Stimulated activated CD8-positive, alpha-beta memory T cell treated with anti-CD3 and anti-CD28 coated beads, Interleukin-15, amount 100 ng/mL, for 24 hours (primary cell): ENCODE data around the gene TMA7B.

Experiments
- DNase-seq: peaks from one replicate; pipeline ENCODE4 v3.0.0-alpha.2; 2020; ENCODE audit warnings: low read depth

The TMA7B gene

DNA sequence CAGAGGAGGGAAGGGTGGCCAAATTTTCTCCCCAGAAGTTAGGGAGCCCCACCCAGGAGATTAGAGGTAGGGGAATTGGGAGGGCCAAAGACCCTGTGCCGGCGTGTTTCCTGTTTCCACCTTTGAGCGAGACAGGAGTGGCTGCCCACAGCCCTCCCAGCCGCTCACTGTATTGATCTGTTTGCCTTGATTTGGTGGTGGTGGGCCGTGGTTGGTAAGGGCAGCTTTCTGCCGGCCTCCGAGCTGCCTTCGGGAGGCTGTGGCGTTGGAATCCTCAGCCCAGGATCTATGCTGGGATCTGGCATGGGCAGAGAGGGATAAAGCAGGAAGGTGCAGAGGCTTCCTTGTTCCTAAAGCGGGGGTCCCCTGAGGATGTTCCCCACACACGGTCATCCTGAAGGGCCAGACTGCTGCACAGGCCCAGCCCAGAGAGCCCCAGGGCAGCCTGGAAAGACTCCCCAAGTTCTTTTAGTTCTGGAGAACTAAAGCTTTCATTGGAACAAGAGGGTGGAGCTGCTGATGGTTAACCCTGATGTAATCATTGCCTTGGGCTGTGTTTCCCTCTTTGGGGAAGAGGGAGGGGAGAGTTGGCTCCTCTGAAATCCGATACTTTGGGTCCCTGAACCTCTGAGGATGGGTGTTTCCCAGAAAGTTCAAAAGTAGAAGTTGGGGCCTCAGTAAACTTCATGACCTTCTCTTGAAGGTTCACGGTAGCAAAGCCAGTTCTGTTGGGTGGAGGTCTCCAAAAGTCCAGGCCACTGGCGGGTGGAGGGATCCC, 41.8 kb downstream of the TMA7B start:
- no peak for DNase-seq

DNA sequence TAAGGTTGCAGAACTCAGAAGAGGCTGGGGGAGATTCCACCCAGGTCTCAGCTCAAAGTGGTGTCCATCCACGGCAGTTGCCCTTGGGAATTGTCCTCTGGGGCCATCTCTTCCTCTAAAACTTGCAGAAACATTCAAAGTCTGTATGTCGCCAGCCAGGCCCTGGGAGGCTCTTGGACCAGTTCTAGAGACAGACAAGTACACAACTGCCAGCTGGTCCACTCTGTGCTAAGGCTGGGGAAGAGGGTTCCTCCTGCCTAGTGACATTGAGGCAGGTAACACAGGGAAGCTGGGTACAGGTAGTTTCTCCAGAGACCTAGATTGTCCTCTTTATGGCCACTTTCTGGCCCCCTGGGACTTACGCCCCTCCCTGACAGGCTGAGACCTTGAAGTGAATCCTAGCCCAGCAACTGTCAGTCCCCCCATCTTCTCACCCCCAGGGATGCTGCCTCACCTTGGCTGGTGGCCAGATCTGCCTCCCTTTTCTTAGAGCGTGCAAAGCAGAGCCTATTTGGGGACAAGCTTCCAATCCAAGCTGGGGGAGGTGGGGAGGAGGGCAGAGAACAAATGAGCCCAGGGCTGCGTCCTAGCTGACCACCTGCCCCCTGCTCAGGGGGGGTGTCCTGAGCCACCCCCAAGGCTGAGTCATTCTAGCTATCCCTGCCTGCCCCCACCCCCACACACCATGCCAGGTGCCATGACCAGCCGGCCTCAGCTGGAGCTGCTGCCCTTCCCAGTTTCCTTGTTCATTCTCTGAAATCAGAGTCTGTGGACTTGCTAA, 42.9 kb downstream of the TMA7B start:
- DNase-seq, result no peak

DNA sequence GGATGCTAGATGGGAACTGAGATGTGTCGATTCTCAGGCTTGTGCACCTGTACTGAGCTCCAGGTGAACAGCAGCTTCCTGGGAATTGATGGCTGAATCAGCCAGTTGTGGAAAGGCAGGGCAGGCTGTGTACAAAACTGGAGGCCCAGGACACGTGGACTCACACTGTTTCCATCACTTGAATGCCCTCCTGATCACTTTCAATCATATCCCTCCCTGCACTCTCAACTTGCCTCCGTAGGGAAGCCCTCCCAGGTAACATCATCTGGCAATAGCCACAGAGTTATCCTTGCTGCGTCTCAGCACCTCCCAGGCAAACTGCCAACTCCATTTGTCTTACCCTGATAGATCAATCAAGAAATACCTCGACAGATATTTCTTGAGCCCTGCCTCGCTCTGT, 44.6 kb downstream of the TMA7B start:
- no peak for DNase-seq

- no peak for DNase-seq
Observed at GRCh38 chr22:40006641-40007040, 46.4 kb downstream of the TMA7B start.

DNA sequence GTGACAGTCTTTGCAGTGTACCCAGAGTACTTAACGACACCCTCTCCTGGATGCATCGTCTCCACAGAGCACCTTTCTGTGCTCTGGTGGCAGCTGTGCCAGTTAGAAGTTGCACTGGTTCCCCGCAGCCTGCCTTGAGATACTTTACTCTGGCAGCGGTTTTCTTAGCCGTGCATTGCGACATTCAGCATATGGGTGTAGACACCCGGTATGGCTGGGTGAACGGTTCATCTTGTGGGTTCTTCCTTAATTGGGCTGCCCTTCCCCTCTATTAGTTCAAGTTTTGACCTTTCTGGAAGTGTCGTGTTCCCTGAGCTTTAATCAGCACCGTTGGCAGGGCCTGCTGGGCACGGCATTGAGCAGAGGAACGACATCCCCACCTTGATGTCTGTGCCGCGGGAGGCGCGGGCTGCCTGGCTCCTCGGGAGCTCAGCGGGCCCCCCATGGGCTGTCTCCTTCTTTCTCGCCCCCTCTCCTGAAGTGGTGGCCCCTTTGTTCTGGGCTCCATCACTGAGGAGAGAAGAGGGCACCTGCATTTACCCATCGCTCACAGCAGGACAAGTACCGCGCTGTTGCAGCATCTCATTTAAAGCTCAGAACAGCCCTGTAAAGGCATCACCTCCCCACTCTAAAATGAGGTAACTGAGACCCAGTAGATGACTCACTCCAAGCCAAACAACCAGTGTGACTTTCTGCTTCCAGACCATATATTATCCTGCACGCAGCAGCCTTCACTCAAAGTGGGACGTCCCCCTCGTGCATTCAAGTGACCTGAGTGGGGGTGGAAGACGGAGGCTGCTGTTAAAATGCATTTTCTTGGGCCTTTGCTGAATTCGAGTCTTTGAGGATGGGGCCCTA, 47.9 kb downstream of the TMA7B start:
- DNase-seq, result no peak

DNA sequence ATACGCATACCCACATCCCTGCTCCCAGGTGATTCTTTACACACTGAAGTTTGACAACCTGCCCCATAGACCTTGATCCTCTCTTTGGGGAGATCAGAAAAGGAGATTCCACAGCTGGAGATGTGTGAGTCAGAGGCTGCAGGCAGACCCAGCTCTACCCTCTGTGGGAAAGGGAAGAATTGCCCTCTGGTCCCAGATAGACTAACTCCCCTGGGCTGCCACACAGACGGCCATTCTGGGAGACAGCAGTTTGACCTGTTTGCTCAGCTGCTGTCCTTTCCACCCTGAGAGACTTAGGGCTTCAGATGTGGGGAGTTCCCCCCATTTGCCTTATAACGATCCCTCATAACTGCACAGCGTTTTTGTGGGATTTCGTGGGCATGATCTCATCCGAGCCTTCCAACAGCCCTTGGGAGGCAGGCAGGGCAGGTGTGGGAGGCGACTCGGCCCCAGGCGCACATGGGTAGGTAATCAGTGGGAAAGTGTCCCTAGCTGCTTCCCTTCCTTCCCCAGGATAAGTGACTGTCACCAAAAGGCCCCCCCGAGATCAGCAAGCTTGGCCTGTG, 48.6 kb downstream of the TMA7B start:
- DNase-seq, result no peak

DNA sequence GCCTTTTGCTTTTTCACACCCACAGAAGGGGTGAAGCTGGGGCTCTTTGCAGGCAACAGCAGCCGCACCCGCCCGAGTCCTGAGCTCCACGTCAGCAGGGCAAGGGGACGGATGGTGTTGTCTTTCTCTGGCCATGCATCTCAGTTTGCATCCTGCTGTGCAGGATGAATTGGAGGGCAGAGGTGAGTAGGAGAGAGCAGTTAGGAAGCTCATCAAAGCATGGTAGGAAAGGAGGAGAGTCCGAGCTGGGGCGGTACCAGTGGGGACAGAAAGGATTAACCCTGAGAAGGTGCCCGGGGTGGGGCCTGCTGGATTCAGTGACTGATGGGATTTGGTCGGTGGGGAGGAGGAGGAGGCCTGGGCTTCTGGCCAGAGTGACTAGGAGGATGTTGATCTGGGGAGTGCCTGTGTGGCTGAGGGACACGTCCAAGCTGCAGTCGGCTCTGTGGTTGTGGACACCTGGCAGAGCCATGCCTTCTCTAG, 49.1 kb downstream of the TMA7B start:
- DNase-seq, result no peak

GRCh38 chr22:40009951-40010671, 49.9 kb downstream of the TMA7B start:
- DNase-seq, result no peak

DNA sequence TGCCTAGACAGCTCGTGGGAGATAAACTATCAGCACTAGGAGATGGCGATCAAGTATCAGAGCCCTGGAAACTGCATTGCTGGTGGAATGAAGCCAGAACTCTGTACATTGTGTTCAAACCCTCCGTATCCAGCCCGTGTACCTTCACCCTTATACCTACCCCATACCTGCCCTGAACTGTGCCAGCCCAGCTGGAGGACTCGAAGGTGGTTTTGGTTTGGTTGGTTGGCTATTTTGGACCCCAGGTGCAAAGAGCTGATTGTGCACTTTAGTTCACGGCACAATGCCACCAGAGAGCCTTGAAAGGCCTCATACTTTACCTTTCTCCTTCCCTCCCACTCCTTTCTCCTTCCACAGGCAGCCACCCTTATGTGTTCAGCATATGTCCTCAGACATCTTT, 50.5 kb downstream of the TMA7B start:
- DNase-seq, result no peak
